HG03196 (cell line): Measurements from ENCODE around the gene ANKRD33.
"Not testable (repeated sequence)": the region's sequence is repeated elsewhere in the genome, so short reads cannot be mapped to it uniquely, and the experiment has no call there.

Source experiments
- ATAC-seq: cut with Tn5 transposase; IDR thresholded peaks from one replicate; pipeline ENCODE4 v1.9.1; 2021; ENCODE audit not compliant: unreplicated experiment

The ANKRD33 gene

GRCh38 chr12:51873251-51873994 lies 14.5 kb upstream of the ANKRD33 start:
- no peak for ATAC-seq

- ATAC-seq = no peak
These were observed 13.9 kb upstream of the ANKRD33 start for GRCh38 chr12:51874000-51874399.

- ATAC-seq = no peak
These were observed 13.4 kb upstream of the ANKRD33 start for GRCh38 chr12:51874486-51874885.

- no peak for ATAC-seq
These were observed 8.8 kb upstream of the ANKRD33 start for GRCh38 chr12:51879102-51879501.

GRCh38 chr12:51883295-51883694 lies 4.6 kb upstream of the ANKRD33 start:
- no peak for ATAC-seq

GRCh38 chr12:51883998-51884675 lies 3.8 kb upstream of the ANKRD33 start:
- ATAC-seq = no peak

GRCh38 chr12:51884676-51885229 lies 3.1 kb upstream of the ANKRD33 start:
- ATAC-seq = no peak

- ATAC-seq = not testable (repeated sequence)
These were observed 2.4 kb upstream of the ANKRD33 start for GRCh38 chr12:51885294-51886020.

- ATAC-seq = no peak
These were observed 1.7 kb upstream of the ANKRD33 start for GRCh38 chr12:51886021-51886710.

- no peak for ATAC-seq
These were observed 663 bp downstream of the ANKRD33 start for GRCh38 chr12:51888316-51889215.

GRCh38 chr12:51889216-51890132 lies 1.6 kb downstream of the ANKRD33 start:
- no peak for ATAC-seq

- no peak for ATAC-seq
These were observed 2.2 kb downstream of the ANKRD33 start for GRCh38 chr12:51890133-51890464.

- no peak for ATAC-seq
These were observed 2.7 kb downstream of the ANKRD33 start for GRCh38 chr12:51890511-51891171.

GRCh38 chr12:51891843-51892242 lies 3.9 kb downstream of the ANKRD33 start:
- no peak for ATAC-seq

GRCh38 chr12:51893786-51894185 lies 5.9 kb downstream of the ANKRD33 start:
- ATAC-seq = no peak

GRCh38 chr12:51895378-51896135 lies 7.7 kb downstream of the ANKRD33 start:
- ATAC-seq = no peak

GRCh38 chr12:51896236-51896635 lies 8.3 kb downstream of the ANKRD33 start:
- ATAC-seq = no peak

- ATAC-seq = no peak
These were observed 9.3 kb downstream of the ANKRD33 start for GRCh38 chr12:51897181-51897580.
